Mesendoderm (in vitro differentiated cells): ENCODE data around the gene ATG7.
A peak's percentile ranks its signal among the peaks of the same experiment; 100 is the strongest.

Experiments used
- DNase-seq: peaks from one replicate; pipeline ENCODE4 v3.0.0; 2013
- H2AK5ac ChIP-seq: 2 replicates; pipeline ENCODE4 v1.6.1; 2013; ENCODE audit warnings: low read length, inconsistent platforms
- H2BK120ac ChIP-seq: 2 replicates; pipeline ENCODE4 v1.6.1; 2013; ENCODE audit warnings: low read depth, mild to moderate bottlenecking, low read length, moderate library complexity, mixed read lengths
- H2BK15ac ChIP-seq: replicated peaks from 2 replicates; pipeline ENCODE4 v1.6.1; 2013; ENCODE audit warnings: low read depth, mild to moderate bottlenecking, moderate library complexity
- H2BK5ac ChIP-seq: 2 replicates; pipeline ENCODE4 v1.6.1; 2013; ENCODE audit warnings: low read length, inconsistent platforms
- H3K18ac ChIP-seq: 2 replicates; pipeline ENCODE4 v1.6.1; 2013; ENCODE audit warnings: mild to moderate bottlenecking, low read length, mixed read lengths
- H3K23ac ChIP-seq: one replicate; pipeline ENCODE4 v1.6.1; 2013; ENCODE audit warnings: low read length
- H3K27ac ChIP-seq: 2 replicates; pipeline ENCODE4 v1.5.1; 2013; ENCODE audit warnings: low read depth, mild to moderate bottlenecking, inconsistent platforms, low read length, moderate library complexity
- H3K27me3 ChIP-seq: 2 replicates; pipeline ENCODE4 v1.6.1; 2013; ENCODE audit warnings: low read length, control low read depth, mild to moderate bottlenecking, inconsistent platforms; ENCODE audit not compliant: insufficient read depth, poor library complexity
- H3K36me3 ChIP-seq: 2 replicates; pipeline ENCODE4 v1.6.1; 2013; ENCODE audit warnings: low read length, inconsistent platforms; ENCODE audit not compliant: control insufficient read depth, insufficient read depth
- H3K4ac ChIP-seq: one replicate; pipeline ENCODE4 v1.6.1; 2013; ENCODE audit warnings: low read depth, mild to moderate bottlenecking, low read length, moderate library complexity
- H3K4me1 ChIP-seq: 2 replicates; pipeline ENCODE4 v1.6.1; 2013; ENCODE audit warnings: low read depth, low read length, inconsistent platforms; ENCODE audit not compliant: control insufficient read depth
- H3K4me2 ChIP-seq: 2 replicates; pipeline ENCODE4 v1.6.1; 2013; ENCODE audit warnings: low read length
- H3K4me3 ChIP-seq: 2 replicates; pipeline ENCODE4 v1.5.1; 2013; ENCODE audit warnings: mild to moderate bottlenecking, low read length
- H3K56ac ChIP-seq: one replicate; pipeline ENCODE4 v1.6.1; 2013; ENCODE audit warnings: low read length
- H3K79me1 ChIP-seq: 2 replicates; pipeline ENCODE4 v1.6.1; 2013; ENCODE audit warnings: low read length, inconsistent platforms
- H3K79me2 ChIP-seq: 2 replicates; pipeline ENCODE4 v1.6.1; 2013; ENCODE audit warnings: mild to moderate bottlenecking, low read length; ENCODE audit not compliant: control insufficient read depth, insufficient read depth
- H3K9ac ChIP-seq: 2 replicates; pipeline ENCODE4 v1.6.1; 2013; ENCODE audit warnings: low read length, inconsistent platforms
- H4K5ac ChIP-seq: one replicate; pipeline ENCODE4 v1.6.1; 2013; ENCODE audit warnings: low read length
- H4K8ac ChIP-seq: one replicate; pipeline ENCODE4 v1.6.1; 2013; ENCODE audit warnings: low read depth, mild to moderate bottlenecking, control low read depth, low read length, moderate library complexity
- WGBS: extraction: QIAGEN DNeasy Blood & Tissue Kit; methylation state at CpG from one replicate; pipeline ENCODE4 v1.1.7; 2013; ENCODE audit warnings: low lambda C conversion rate, missing lambda C conversion rate; ENCODE audit not compliant: insufficient coverage; ENCODE audit errors: extremely low coverage; 5-methylcytosine and 5-hydroxymethylcytosine counted together

ATG7 gene

GRCh38 chr3:11393401-11393800, 121.2 kb downstream of the ATG7 start:
- no peaks in the 10 kb centered on the region for H3K79me1 ChIP-seq
- no peak overlapping the region for H3K23ac ChIP-seq
- H3K9ac ChIP-seq: no peak overlapping the region
- no peak overlapping the region for H3K56ac ChIP-seq
- H4K5ac ChIP-seq: no peak overlapping the region
- H2BK15ac ChIP-seq: no peak overlapping the region
- no peak overlapping the region for H2BK5ac ChIP-seq
- H2BK120ac ChIP-seq: no peak overlapping the region
- H4K8ac ChIP-seq: no peak overlapping the region
- no peak overlapping the region for H3K4ac ChIP-seq
- no peak for DNase-seq
- no peaks in the 10 kb centered on the region for H3K79me2 ChIP-seq
- H3K36me3 ChIP-seq: no peaks in the 10 kb centered on the region
- H3K27ac ChIP-seq: no peak overlapping the region
- no peak overlapping the region for H3K18ac ChIP-seq
- H2AK5ac ChIP-seq: no peak overlapping the region
- H3K4me1 ChIP-seq: no peaks in the 10 kb centered on the region
- no peak overlapping the region for H3K4me3 ChIP-seq
- WGBS: no CpG with 5 or more reads among the region's 3 CpGs
- no peaks in the 10 kb centered on the region for H3K27me3 ChIP-seq
- no peak overlapping the region for H3K4me2 ChIP-seq

- no peak for DNase-seq
- Histone ChIP-seq H3K4ac (no peak overlapping the region), H2BK5ac (no peak overlapping the region), H2BK15ac (no peak overlapping the region), H3K9ac (no peak overlapping the region), H3K4me1 (no peaks in the 10 kb centered on the region), H4K5ac (no peak overlapping the region), H4K8ac (no peak overlapping the region), H3K36me3 (no peaks in the 10 kb centered on the region), H3K18ac (no peak overlapping the region), H3K27me3 (no peaks in the 10 kb centered on the region), H3K4me3 (no peak overlapping the region), H3K56ac (no peak overlapping the region), H3K23ac (no peak overlapping the region), H3K4me2 (no peak overlapping the region), H3K79me2 (no peaks in the 10 kb centered on the region), H3K79me1 (no peaks in the 10 kb centered on the region), H3K27ac (no peak overlapping the region), H2BK120ac (no peak overlapping the region), H2AK5ac (no peak overlapping the region)
- no CpG with 5 or more reads among the region's 4 CpGs for WGBS
Observed at GRCh38 chr3:11394392-11394791, 122.2 kb downstream of the ATG7 start.

- Histone ChIP-seq H3K9ac (no peak overlapping the region), H3K56ac (no peak overlapping the region), H2AK5ac (no peak overlapping the region), H3K4me3 (no peak overlapping the region), H3K36me3 (no peaks in the 10 kb centered on the region), H3K18ac (no peak overlapping the region), H3K27me3 (no peaks in the 10 kb centered on the region), H3K79me1 (no peaks in the 10 kb centered on the region), H4K5ac (no peak overlapping the region), H3K4ac (no peak overlapping the region), H3K27ac (no peak overlapping the region), H3K4me2 (no peak overlapping the region), H3K23ac (no peak overlapping the region), H3K4me1 (no peaks in the 10 kb centered on the region), H2BK15ac (no peak overlapping the region), H2BK5ac (no peak overlapping the region), H4K8ac (no peak overlapping the region), H3K79me2 (no peaks in the 10 kb centered on the region), H2BK120ac (no peak overlapping the region)
- no peak for DNase-seq
- no CpG with 5 or more reads among the region's 4 CpGs for WGBS
Observed at GRCh38 chr3:11400213-11400612, 128.0 kb downstream of the ATG7 start.

GRCh38 chr3:11401434-11401833, 129.2 kb downstream of the ATG7 start:
- Histone ChIP-seq H3K79me1 (no peaks in the 10 kb centered on the region), H3K27ac (no peak overlapping the region), H4K5ac (no peak overlapping the region), H2BK5ac (no peak overlapping the region), H3K27me3 (no peaks in the 10 kb centered on the region), H3K4ac (no peak overlapping the region), H2BK15ac (no peak overlapping the region), H3K4me1 (no peaks in the 10 kb centered on the region), H3K23ac (no peak overlapping the region), H3K79me2 (no peaks in the 10 kb centered on the region), H3K36me3 (no peaks in the 10 kb centered on the region), H3K4me2 (no peak overlapping the region), H2AK5ac (no peak overlapping the region), H2BK120ac (no peak overlapping the region), H3K9ac (no peak overlapping the region), H4K8ac (no peak overlapping the region), H3K56ac (no peak overlapping the region), H3K4me3 (no peak overlapping the region), H3K18ac (no peak overlapping the region)
- no peak for DNase-seq
- WGBS: no CpG with 5 or more reads among the region's 1 CpG

GRCh38 chr3:11405323-11405722, 133.1 kb downstream of the ATG7 start:
- H3K56ac ChIP-seq: no peak overlapping the region
- no peaks in the 10 kb centered on the region for H3K36me3 ChIP-seq
- no peak overlapping the region for H4K5ac ChIP-seq
- H2BK15ac ChIP-seq: no peak overlapping the region
- H2AK5ac ChIP-seq: no peak overlapping the region
- H3K4me1 ChIP-seq: no peaks in the 10 kb centered on the region
- DNase-seq: no peak
- WGBS: no CpG with 5 or more reads among the region's 2 CpGs
- H3K9ac ChIP-seq: no peak overlapping the region
- no peak overlapping the region for H3K23ac ChIP-seq
- H3K79me1 ChIP-seq: no peaks in the 10 kb centered on the region
- no peak overlapping the region for H2BK120ac ChIP-seq
- H3K4me2 ChIP-seq: no peak overlapping the region
- H3K4ac ChIP-seq: no peak overlapping the region
- no peaks in the 10 kb centered on the region for H3K27me3 ChIP-seq
- H3K27ac ChIP-seq: no peak overlapping the region
- H2BK5ac ChIP-seq: no peak overlapping the region
- no peak overlapping the region for H4K8ac ChIP-seq
- no peak overlapping the region for H3K4me3 ChIP-seq
- no peak overlapping the region for H3K18ac ChIP-seq
- no peaks in the 10 kb centered on the region for H3K79me2 ChIP-seq

GRCh38 chr3:11407644-11408043, 135.4 kb downstream of the ATG7 start:
- Histone ChIP-seq H3K4ac (no peak overlapping the region), H3K9ac (no peak overlapping the region), H2BK15ac (no peak overlapping the region), H3K56ac (no peak overlapping the region), H2BK120ac (no peak overlapping the region), H2BK5ac (no peak overlapping the region), H3K18ac (no peak overlapping the region), H3K23ac (no peak overlapping the region), H2AK5ac (no peak overlapping the region), H3K79me2 (no peaks in the 10 kb centered on the region), H3K4me2 (no peak overlapping the region), H4K5ac (no peak overlapping the region), H3K27me3 (no peaks in the 10 kb centered on the region), H3K4me1 (no peaks in the 10 kb centered on the region), H3K27ac (no peak overlapping the region), H4K8ac (no peak overlapping the region), H3K79me1 (no peaks in the 10 kb centered on the region), H3K4me3 (no peak overlapping the region), H3K36me3 (no peaks in the 10 kb centered on the region)
- peak; percentile 10 for DNase-seq
- no CpG with 5 or more reads among the region's 1 CpG for WGBS
